Activated CD4-positive, CD25-positive, alpha-beta regulatory T cell treated with anti-CD3 and anti-CD28 coated beads, Interleukin-2, amount 50 U/mL, for 72 hours (primary cell): ENCODE results near the gene DYNC2H1.

Experiments used
- DNase-seq: peaks from one replicate; pipeline ENCODE4 v3.0.0; 2021

Gene DYNC2H1

GRCh38 chr11:103281301-103281700 is 172.1 kb downstream of the DYNC2H1 start:
- DNase-seq, result no peak

GRCh38 chr11:103284260-103284659 is 175.0 kb downstream of the DYNC2H1 start:
- DNase-seq, result no peak

- no peak for DNase-seq
Measured at GRCh38 chr11:103294516-103294915, 185.3 kb downstream of the DYNC2H1 start.

- no peak for DNase-seq
Measured at GRCh38 chr11:103295704-103296103, 186.5 kb downstream of the DYNC2H1 start.

- DNase-seq, result no peak
Measured at GRCh38 chr11:103297900-103298299, 188.7 kb downstream of the DYNC2H1 start.

GRCh38 chr11:103315248-103315647 is 206.0 kb downstream of the DYNC2H1 start:
- DNase-seq, result no peak

- DNase-seq, result no peak
Measured at GRCh38 chr11:103317118-103317517, 207.9 kb downstream of the DYNC2H1 start.

- DNase-seq, result no peak
Measured at GRCh38 chr11:103322821-103323220, 213.6 kb downstream of the DYNC2H1 start.

- no peak for DNase-seq
Measured at GRCh38 chr11:103325686-103326069, 216.5 kb downstream of the DYNC2H1 start.

GRCh38 chr11:103326070-103326794 is 217.0 kb downstream of the DYNC2H1 start:
- no peak for DNase-seq

GRCh38 chr11:103327721-103328120 is 218.5 kb downstream of the DYNC2H1 start:
- DNase-seq, result no peak

- DNase-seq, result no peak
Measured at GRCh38 chr11:103332409-103332808, 223.2 kb downstream of the DYNC2H1 start.

- DNase-seq, result no peak
Measured at GRCh38 chr11:103338621-103339484, 229.6 kb downstream of the DYNC2H1 start.

- no peak for DNase-seq
Measured at GRCh38 chr11:103339485-103339857, 230.2 kb downstream of the DYNC2H1 start.

- DNase-seq, result no peak
Measured at GRCh38 chr11:103340956-103341355, 231.7 kb downstream of the DYNC2H1 start.

- no peak for DNase-seq
Measured at GRCh38 chr11:103344886-103345285, 235.7 kb downstream of the DYNC2H1 start.

- no peak for DNase-seq
Measured at GRCh38 chr11:103349595-103349994, 240.4 kb downstream of the DYNC2H1 start.

GRCh38 chr11:103354656-103355055 is 245.4 kb downstream of the DYNC2H1 start:
- DNase-seq, result no peak

GRCh38 chr11:103358251-103358650 is 249.0 kb downstream of the DYNC2H1 start:
- no peak for DNase-seq

- no peak for DNase-seq
Measured at GRCh38 chr11:103359216-103359615, 250.0 kb downstream of the DYNC2H1 start.

GRCh38 chr11:103364687-103365086 is 255.5 kb downstream of the DYNC2H1 start:
- no peak for DNase-seq

GRCh38 chr11:103367650-103368049 is 258.4 kb downstream of the DYNC2H1 start:
- DNase-seq, result no peak

GRCh38 chr11:103368145-103368544 is 258.9 kb downstream of the DYNC2H1 start:
- DNase-seq, result no peak

GRCh38 chr11:103370076-103370475 is 260.9 kb downstream of the DYNC2H1 start:
- DNase-seq, result no peak
